OCI-LY7 (cell line): ENCODE data around the gene RSBN1L. TPM values are rescaled to one million over a fixed set of nuclear protein-coding genes. Genes with fewer than 3 reads are reported as not detected.
A peak's percentile ranks its signal among the peaks of the same experiment; 100 is the strongest.

Experiments used
- Bru-seq: library from RNA; stranded (reverse); fragments of 400-500 nt; gene quantifications from one replicate; lab custom pipeline; 2021; lab: Mats Ljungman, UMichigan
- BruChase-seq, 2 experiments: library from RNA; stranded (reverse); fragments of 400-500 nt; gene quantifications; one replicate each; lab custom pipeline; 2021; lab: Mats Ljungman, UMichigan
- BruUV-seq: library from RNA; stranded (reverse); fragments of 400-500 nt; replicated peaks from 2 replicates; lab custom pipeline; 2021; lab: Mats Ljungman, UMichigan
- CTCF ChIA-PET: fragments of 300-600 bp; sonication (Branson Sonifier 250); formaldehyde crosslinking; loops from one replicate; lab custom pipeline; 2022; ENCODE audit warnings: antibody characterized with exemption; ENCODE audit not compliant: unreplicated experiment; lab: Charles Lee
- POLR2A ChIA-PET: fragments of 300-600 bp; sonication (Branson Sonifier 250); formaldehyde crosslinking; loops from one replicate; lab custom pipeline; 2022; ENCODE audit warnings: antibody characterized with exemption; lab: Charles Lee
- DNase-seq: peaks from one replicate; pipeline ENCODE4 v3.0.0-alpha.2; 2015; ENCODE audit warnings: low spot score
- H2AFZ ChIP-seq: fragments of 200-600 bp; sonication (generic), shearing (Covaris generic); 2 replicates; pipeline ENCODE4 v1.6.1; 2014; ENCODE audit warnings: mild to moderate bottlenecking, antibody characterized with exemption, low read length, moderate library complexity
- H3K27ac ChIP-seq: fragments of 200-600 bp; sonication (generic); 2 replicates; pipeline ENCODE4 v1.5.1; 2014; ENCODE audit warnings: mixed run types, low read depth, mild to moderate bottlenecking, moderate library complexity, low read length, inconsistent platforms; ENCODE audit not compliant: poor library complexity, severe bottlenecking
- H3K36me3 ChIP-seq: fragments of 200-600 bp; sonication (generic); 2 replicates; pipeline ENCODE4 v1.6.1; 2014; ENCODE audit warnings: mild to moderate bottlenecking, antibody characterized with exemption, low read length, moderate library complexity, mixed read lengths; ENCODE audit not compliant: insufficient read depth
- H3K4me1 ChIP-seq: fragments of 200-600 bp; sonication (generic); 2 replicates; pipeline ENCODE4 v1.5.1; 2014; ENCODE audit warnings: mild to moderate bottlenecking, low read length; ENCODE audit not compliant: insufficient read depth, poor library complexity, severe bottlenecking
- H3K4me2 ChIP-seq: fragments of 200-600 bp; sonication (generic); 2 replicates; pipeline ENCODE4 v1.6.1; 2014; ENCODE audit warnings: mild to moderate bottlenecking, low read length
- H3K4me3 ChIP-seq: fragments of 200-600 bp; sonication (generic); 2 replicates; pipeline ENCODE4 v1.5.1; 2014; ENCODE audit warnings: mild to moderate bottlenecking, low read depth, low read length; ENCODE audit not compliant: poor library complexity, severe bottlenecking
- H3K79me2 ChIP-seq: fragments of 200-600 bp; sonication (generic); 2 replicates; pipeline ENCODE4 v1.6.1; 2016; ENCODE audit warnings: low read depth, mild to moderate bottlenecking, low read length, moderate library complexity, mixed read lengths; ENCODE audit not compliant: insufficient read depth
- H3K9me2 ChIP-seq: fragments of 200-600 bp; sonication (generic); 2 replicates; pipeline ENCODE4 v1.6.1; 2016; ENCODE audit warnings: mild to moderate bottlenecking, low read length, mixed read lengths; ENCODE audit not compliant: insufficient read depth
- H3K9me3 ChIP-seq: fragments of 200-600 bp; sonication (generic); 2 replicates; pipeline ENCODE4 v1.6.1; 2014; ENCODE audit warnings: mild to moderate bottlenecking, mixed run types, low read length, mixed read lengths
- H4K20me1 ChIP-seq: fragments of 200-600 bp; sonication (generic); 2 replicates; pipeline ENCODE4 v1.6.1; 2014; ENCODE audit warnings: mild to moderate bottlenecking, antibody characterized with exemption, low read length, moderate library complexity, mixed read lengths; ENCODE audit not compliant: insufficient read depth
- EZH2phosphoT487 ChIP-seq: fragments of 200-600 bp; sonication (generic); IDR thresholded peaks from 2 replicates; pipeline ENCODE4 v1.6.1; 2018; ENCODE audit warnings: low read depth, borderline replicate concordance, mild to moderate bottlenecking, mixed run types, antibody characterized with exemption, low read length, moderate library complexity, mixed read lengths
- intact Hi-C: fragments of 100-400 bp; cut with micrococcal nuclease; formaldehyde crosslinking; loops from one replicate; pipeline ENCODE4 v1.10.0; 2022; ENCODE audit not compliant: unreplicated experiment
- long read RNA-seq: library from polyadenylated mRNA; stranded (forward); transcript quantifications from one replicate; pipeline ENCODE4 v2.0.0, GENCODE V29; 2022
- total RNA-seq, 2 experiments: library from RNA; depleted of rRNA in 1 of 2; stranded (reverse); fragments of >200 nt in 1 of 2; shearing (Covaris generic) in 1 of 2; gene quantifications; 2 replicates each; pipeline ENCODE4 v1.2.3, GENCODE V29; 2014 to 2022
- TF ChIP-seq, protein P1 (sequence below): fragments of 200-600 bp; sonication (generic); conservative IDR thresholded peaks from 2 replicates; pipeline ENCODE4 v1.5.1; 2014; ENCODE audit warnings: mild to moderate bottlenecking, antibody characterized with exemption, low read length, moderate library complexity, mixed read lengths

RSBN1L gene
- 23.3 and 27.4 TPM in 2 replicates for total RNA-seq (2014; rRNA removed; shearing (Covaris generic))
- 30.0 and 30.4 TPM in 2 replicates for total RNA-seq (2022)
- Bru-seq, nascent RNA, result percentile 88 among the genes with signal in this experiment
- BruChase-seq, experiment 1, labeled RNA remaining after a 6-hour chase, result percentile 83 among the genes with signal in this experiment
- BruChase-seq, experiment 2, labeled RNA remaining after a 2-hour chase, result percentile 86 among the genes with signal in this experiment
- long read RNA-seq, full-length matches to known transcripts, result 61 of 85 reads
- long read RNA-seq, partial matches to known transcripts, result 12 of 85 reads
- long read RNA-seq, other reads (novel, unspliced or antisense), result 12 of 85 reads

GRCh38 chr7:77696057-77696642, at the start of gene RSBN1L:
Gene RSBN1L, plus strand, starts transcription at chr7:77696459. Its CDS starts 11 bp downstream, at chr7:77696470.
- Histone ChIP-seq H3K4me3 (peak within 1 kb of the TSS; percentile 99), H3K4me2 (peak within 1 kb of the TSS; percentile 94), H3K4me1 (peaks cover 29% of the 10 kb centered on the region), H3K9me2 (no peaks in the 10 kb centered on the region), H3K79me2 (peaks cover 76% of the 10 kb centered on the region), H3K27ac (peak within 1 kb of the TSS; percentile 85), H4K20me1 (peaks cover 30% of the 10 kb centered on the region), H3K9me3 (no peaks in the 10 kb centered on the region), H3K36me3 (peaks cover 32% of the 10 kb centered on the region), H2AFZ (peak within 1 kb of the TSS; percentile 92)
- intact Hi-C loops, result loop anchor here (2.0 to 5.0 kb wide), 4 partner anchors 63 to 226 kb away; partner anchors contain the start of genes PHTF2 and TMEM60
- ChIA-PET POLR2A (interaction anchor here (0.8 to 2.0 kb wide), 9 partner anchors 9 to 207 kb away, joined by 3 to 10 read pairs (median 4); no protein-coding TSS in a partner anchor), CTCF (interaction anchor here (0.6 kb wide), 1 partner anchor 133 kb away, joined by 4 read pairs; no protein-coding TSS in a partner anchor)
- BruUV-seq, result no TSS peak
- TF ChIP-seq, protein P1, sequence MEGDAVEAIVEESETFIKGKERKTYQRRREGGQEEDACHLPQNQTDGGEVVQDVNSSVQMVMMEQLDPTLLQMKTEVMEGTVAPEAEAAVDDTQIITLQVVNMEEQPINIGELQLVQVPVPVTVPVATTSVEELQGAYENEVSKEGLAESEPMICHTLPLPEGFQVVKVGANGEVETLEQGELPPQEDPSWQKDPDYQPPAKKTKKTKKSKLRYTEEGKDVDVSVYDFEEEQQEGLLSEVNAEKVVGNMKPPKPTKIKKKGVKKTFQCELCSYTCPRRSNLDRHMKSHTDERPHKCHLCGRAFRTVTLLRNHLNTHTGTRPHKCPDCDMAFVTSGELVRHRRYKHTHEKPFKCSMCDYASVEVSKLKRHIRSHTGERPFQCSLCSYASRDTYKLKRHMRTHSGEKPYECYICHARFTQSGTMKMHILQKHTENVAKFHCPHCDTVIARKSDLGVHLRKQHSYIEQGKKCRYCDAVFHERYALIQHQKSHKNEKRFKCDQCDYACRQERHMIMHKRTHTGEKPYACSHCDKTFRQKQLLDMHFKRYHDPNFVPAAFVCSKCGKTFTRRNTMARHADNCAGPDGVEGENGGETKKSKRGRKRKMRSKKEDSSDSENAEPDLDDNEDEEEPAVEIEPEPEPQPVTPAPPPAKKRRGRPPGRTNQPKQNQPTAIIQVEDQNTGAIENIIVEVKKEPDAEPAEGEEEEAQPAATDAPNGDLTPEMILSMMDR, result 0 out of 2 replicates have a peak, but pooled peaks have one; percentile 31
- no peak for TF ChIP-seq EZH2phosphoT487
- DNase-seq, result peak; percentile 98

DNA sequence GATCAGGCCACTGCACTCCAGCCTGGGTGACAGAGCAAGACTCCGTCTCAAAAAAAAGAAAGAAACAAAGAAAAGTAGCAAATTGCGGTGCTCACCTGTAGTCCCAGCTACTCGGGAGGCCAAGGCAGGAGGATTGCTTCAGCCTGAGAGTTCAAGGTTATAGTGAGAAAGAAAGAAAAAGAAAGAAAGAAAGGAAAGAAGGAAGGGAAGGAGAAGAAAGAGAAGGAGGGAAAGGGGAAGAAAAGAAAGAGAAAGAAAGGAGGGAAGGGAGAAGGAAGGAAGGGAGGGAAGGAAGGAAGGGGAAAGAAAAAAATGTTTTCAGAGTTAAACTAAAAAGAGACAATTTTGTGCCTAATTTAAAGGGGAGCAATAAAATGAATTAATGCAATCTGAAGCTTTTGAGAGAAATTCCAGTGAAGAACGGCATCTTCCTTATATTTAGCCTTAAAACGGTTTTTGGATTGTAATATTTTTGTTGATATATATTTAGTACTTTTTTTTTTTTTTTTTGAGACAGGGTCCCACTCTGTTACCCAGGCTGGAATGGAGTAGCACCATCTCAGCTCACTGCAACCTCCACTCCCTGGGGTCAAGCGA, 47.4 kb upstream of the RSBN1L start:
- no peaks in the 10 kb centered on the region for H3K36me3 ChIP-seq
- no peaks in the 10 kb centered on the region for H4K20me1 ChIP-seq
- no peak overlapping the region for H3K4me3 ChIP-seq
- BruUV-seq, result no TSS peak
- no peak for TF ChIP-seq EZH2phosphoT487
- TF ChIP-seq, protein P1, result no peak
- ChIA-PET CTCF (no interaction called here), POLR2A (interaction anchor here (0.6 to 0.9 kb wide), 2 partner anchors 9 to 92 kb away, joined by 3 to 4 read pairs; no protein-coding TSS in a partner anchor)
- DNase-seq, result no peak
- H3K9me2 ChIP-seq, result no peaks in the 10 kb centered on the region
- no peaks in the 10 kb centered on the region for H3K4me1 ChIP-seq
- intact Hi-C loops, result no loop called here
- H3K27ac ChIP-seq, result no peak overlapping the region
- H2AFZ ChIP-seq, result no peak overlapping the region
- no peaks in the 10 kb centered on the region for H3K9me3 ChIP-seq
- no peaks in the 10 kb centered on the region for H3K79me2 ChIP-seq
- H3K4me2 ChIP-seq, result no peak overlapping the region
